Pancreas (tissue), 10 donors: ENCODE measurements around the gene RTL9. TPM values are rescaled to one million over a fixed set of nuclear protein-coding genes. Genes with fewer than 3 reads are reported as not detected.

ENCODE experiments used
- ATAC-seq, 4 donors: fragments of 200-7000 bp; cut with Tn5 transposase; one replicate each; pipeline versions ENCODE4 v1.8.0 to v1.9.1; 2020; ENCODE audit warnings: mild to moderate bottlenecking in 4 of 4, moderate library complexity in 4 of 4
- DNase-seq, 6 donors: peaks; one replicate each; pipeline ENCODE4 v3.0.0-alpha.2; 2020
- FAIRE-seq: peaks from 2 replicates; lab custom pipeline; 2012; peaks lifted over from hg19 to GRCh38; lab: Jason Lieb, UNC
- H3K27ac ChIP-seq, 4 donors: fragments of 200-600 bp; sonication (generic); 1 replicate in 3 of 4; 2 replicates in 1 of 4; pipeline versions ENCODE4 v1.5.0 to v1.8.0; 2020
- H3K27me3 ChIP-seq, 4 donors: fragments of 200-600 bp; one replicate each; pipeline ENCODE4 v1.8.0; 2021
- H3K36me3 ChIP-seq, 3 donors: fragments of 200-600 bp; sonication (generic) in 1 of 3; one replicate each; pipeline versions ENCODE4 v1.5.0 to v1.8.0; 2020 to 2021
- H3K4me1 ChIP-seq, 3 donors: fragments of 200-600 bp; one replicate each; pipeline ENCODE4 v1.8.0; 2021
- H3K4me3 ChIP-seq, 4 donors: fragments of 200-600 bp; sonication (generic) in 2 of 4; one replicate each; pipeline versions ENCODE4 v1.5.0 to v1.8.0; 2020 to 2021
- H3K9me3 ChIP-seq, 4 donors: fragments of 200-600 bp; one replicate each; pipeline ENCODE4 v1.8.0; 2021
- WGBS, 2 donors: extraction: QIAGEN DNeasy Blood & Tissue Kit; methylation state at CpG; one replicate each; pipeline ENCODE4 v1.1.7; 2013; 5-methylcytosine and 5-hydroxymethylcytosine counted together
- intact Hi-C, 3 donors: fragments of 100-400 bp; cut with DNase I; formaldehyde crosslinking; loops; one replicate each; pipeline versions ENCODE4 v1.11.1 to v1.14.2; 2022
- polyA plus RNA-seq, 2 donors: library from polyadenylated mRNA; stranded (reverse); fragments of 200-250 nt; gene quantifications; one replicate each; pipeline ENCODE4 v1.2.3, GENCODE V29; 2013
- total RNA-seq, 6 donors: library from RNA; stranded (reverse); fragmentation: NEBNext Ultra II Directional in 4 of 6; extraction: Animal tissue kit (Norgen Biotek cat#: 25700) in 4 of 6; gene quantifications; one replicate each; pipeline versions ENCODE4 v1.2.1 to v1.2.4, GENCODE V29; 2021 to 2023
- TF ChIP-seq, protein P1 (sequence below), 4 donors: fragments of 200-600 bp; sonication (generic) in 3 of 4; IDR thresholded peaks; one replicate each; pipeline versions ENCODE4 v1.5.0 to v1.8.0; 2021; ENCODE audit warnings: antibody characterized with exemption in 4 of 4
- donor health status: healthy with polysubstance abuse.
- donor health status: DM: no; HTN: no; CAD: no; lungs with moderate emphysema.
- donor health status: DM: no; HTN: no; CAD: no.
- donor health status: control.
- donor health status: control.
- donor health status: Bipolar disorder and iron deficiency.
- donor health status: DM: yes; HTN: yes; CAD: no.
- donor health status: DM: no; HTN: no; CAD: no.
- donor health status: DM: no; HTN: no; CAD: no.
- donor health status: DM: yes; HTN: yes; CAD: no.

Gene RTL9
- total and polyA plus RNA-seq, 8 donors: 0.03 to 0.05 TPM; not detected in 6

- H3K9me3 ChIP-seq: no peaks in the 10 kb centered on the region
- ATAC-seq (peak; percentile 66 to 87 (median 84)), DNase-seq (peak in 3 of 6 donors; percentile 14 to 63 (median 46)), FAIRE-seq (no peak)
- H3K4me1 ChIP-seq: no peaks in the 10 kb centered on the region
- WGBS, 2 donors: 30% methylated on average over 5 of the region's 5 CpGs
- H3K4me3 ChIP-seq: no peak overlapping the region
- intact Hi-C loops: loop anchor here in 2 of 3 donors (5.0 kb wide), 2 partner anchors 246 to 251 kb away; no protein-coding TSS in a partner anchor
- no peak overlapping the region for H3K27ac ChIP-seq
- TF ChIP-seq, protein P1, sequence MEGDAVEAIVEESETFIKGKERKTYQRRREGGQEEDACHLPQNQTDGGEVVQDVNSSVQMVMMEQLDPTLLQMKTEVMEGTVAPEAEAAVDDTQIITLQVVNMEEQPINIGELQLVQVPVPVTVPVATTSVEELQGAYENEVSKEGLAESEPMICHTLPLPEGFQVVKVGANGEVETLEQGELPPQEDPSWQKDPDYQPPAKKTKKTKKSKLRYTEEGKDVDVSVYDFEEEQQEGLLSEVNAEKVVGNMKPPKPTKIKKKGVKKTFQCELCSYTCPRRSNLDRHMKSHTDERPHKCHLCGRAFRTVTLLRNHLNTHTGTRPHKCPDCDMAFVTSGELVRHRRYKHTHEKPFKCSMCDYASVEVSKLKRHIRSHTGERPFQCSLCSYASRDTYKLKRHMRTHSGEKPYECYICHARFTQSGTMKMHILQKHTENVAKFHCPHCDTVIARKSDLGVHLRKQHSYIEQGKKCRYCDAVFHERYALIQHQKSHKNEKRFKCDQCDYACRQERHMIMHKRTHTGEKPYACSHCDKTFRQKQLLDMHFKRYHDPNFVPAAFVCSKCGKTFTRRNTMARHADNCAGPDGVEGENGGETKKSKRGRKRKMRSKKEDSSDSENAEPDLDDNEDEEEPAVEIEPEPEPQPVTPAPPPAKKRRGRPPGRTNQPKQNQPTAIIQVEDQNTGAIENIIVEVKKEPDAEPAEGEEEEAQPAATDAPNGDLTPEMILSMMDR (IDR thresholded peaks at IDR 0.05): peak; percentile 68 to 90 (median 76)
- H3K27me3 ChIP-seq: no peaks in the 10 kb centered on the region
- no peaks in the 10 kb centered on the region for H3K36me3 ChIP-seq
Measured at GRCh38 chrX:110407910-110408545, 49.4 kb downstream of the RTL9 start.

Other genes starting within 250 kb of the RTL9 start
- gene AMMECR1, start 40.8 kb upstream of the RTL9 start, total RNA-seq: 1 to 10 TPM; 1.7 to 4.1 (median 2.7) TPM
- gene AMMECR1, start 40.8 kb upstream of the RTL9 start, polyA plus RNA-seq: 1 to 10 TPM; 1.4 to 1.8 TPM